ENCODE measurements around the gene MAP7D2. TPM values are rescaled to one million over a fixed set of nuclear protein-coding genes. Genes with fewer than 3 reads are reported as not detected.
"Not testable (repeated sequence)": the region's sequence is repeated elsewhere in the genome, so short reads cannot be mapped to it uniquely, and the experiment has no call there.

MAP7D2 gene
- polyA plus RNA-seq (2012; ENCODE audit: insufficient read depth, insufficient read length, low read depth), result not detected

GRCh38 chrX:20116577-20117240, at the start of gene MAP7D2:
Gene MAP7D2 (minus strand): TSS chrX:20116907. CDS start chrX:20116879, 28 bp downstream.
- Histone ChIP-seq H3K4me1 (no peaks in the 10 kb centered on the region), H3K36me3 (no peaks in the 10 kb centered on the region), H3K9me3 (no peaks in the 10 kb centered on the region), H3K27me3 (no peaks in the 10 kb centered on the region), H3K4me3 (ENCODE audit: low read depth, low read length) (peak within 1 kb of the TSS; percentile 38)
- DNase-seq, result no peak
- no peak for TF ChIP-seq CTCF (IDR thresholded peaks at IDR 0.05; ENCODE audit: low read depth, low read length)

- H3K9me3 ChIP-seq; H3K4me1 ChIP-seq; H3K36me3 ChIP-seq; DNase-seq; H3K4me3 ChIP-seq (ENCODE audit: low read depth, low read length); H3K27me3 ChIP-seq: not testable (repeated sequence)
These were observed 45.8 kb upstream of the MAP7D2 start for GRCh38 chrX:20162516-20162915.

GRCh38 chrX:20159797-20160385, 43.2 kb upstream of the MAP7D2 start:
- H3K27me3 ChIP-seq, result no peaks in the 10 kb centered on the region
- H3K36me3 ChIP-seq, result 0 out of 2 replicates have a peak, but pooled peaks cover 2% of the 10 kb centered on the region
- DNase-seq, result no peak
- no peak for TF ChIP-seq CTCF (IDR thresholded peaks at IDR 0.05; ENCODE audit: low read depth, low read length)
- H3K4me3 ChIP-seq (ENCODE audit: low read depth, low read length), result no peak overlapping the region
- H3K9me3 ChIP-seq, result no peaks in the 10 kb centered on the region
- no peaks in the 10 kb centered on the region for H3K4me1 ChIP-seq

GRCh38 chrX:20151689-20152088, 35.0 kb upstream of the MAP7D2 start:
- H3K36me3 ChIP-seq, result no peaks in the 10 kb centered on the region
- no peaks in the 10 kb centered on the region for H3K9me3 ChIP-seq
- no peaks in the 10 kb centered on the region for H3K27me3 ChIP-seq
- H3K4me3 ChIP-seq (ENCODE audit: low read depth, low read length), result no peak overlapping the region
- DNase-seq, result no peak
- no peaks in the 10 kb centered on the region for H3K4me1 ChIP-seq
- TF ChIP-seq CTCF (IDR thresholded peaks at IDR 0.05; ENCODE audit: low read depth, low read length), result no peak

GRCh38 chrX:20149326-20149725, 32.6 kb upstream of the MAP7D2 start:
- Histone ChIP-seq H3K36me3 (no peaks in the 10 kb centered on the region), H3K4me1 (no peaks in the 10 kb centered on the region), H3K9me3 (no peaks in the 10 kb centered on the region), H3K4me3 (ENCODE audit: low read depth, low read length) (no peak overlapping the region), H3K27me3 (no peaks in the 10 kb centered on the region)
- TF ChIP-seq CTCF (IDR thresholded peaks at IDR 0.05; ENCODE audit: low read depth, low read length), result no peak
- DNase-seq, result no peak

- no peak for DNase-seq
- H3K4me1 ChIP-seq, result no peaks in the 10 kb centered on the region
These were observed 30.9 kb upstream of the MAP7D2 start for GRCh38 chrX:20147561-20147960.

More at GRCh38 chrX:20147561-20147960, 30.9 kb upstream of the MAP7D2 start:
- TF ChIP-seq CTCF (IDR thresholded peaks at IDR 0.05; ENCODE audit: low read depth, low read length), result no peak
- Histone ChIP-seq H3K9me3 (no peaks in the 10 kb centered on the region), H3K27me3 (no peaks in the 10 kb centered on the region), H3K4me3 (ENCODE audit: low read depth, low read length) (no peak overlapping the region), H3K36me3 (no peaks in the 10 kb centered on the region)

Data from BE2C (cell line).